ENCODE data around the gene FANK1.

DNA sequence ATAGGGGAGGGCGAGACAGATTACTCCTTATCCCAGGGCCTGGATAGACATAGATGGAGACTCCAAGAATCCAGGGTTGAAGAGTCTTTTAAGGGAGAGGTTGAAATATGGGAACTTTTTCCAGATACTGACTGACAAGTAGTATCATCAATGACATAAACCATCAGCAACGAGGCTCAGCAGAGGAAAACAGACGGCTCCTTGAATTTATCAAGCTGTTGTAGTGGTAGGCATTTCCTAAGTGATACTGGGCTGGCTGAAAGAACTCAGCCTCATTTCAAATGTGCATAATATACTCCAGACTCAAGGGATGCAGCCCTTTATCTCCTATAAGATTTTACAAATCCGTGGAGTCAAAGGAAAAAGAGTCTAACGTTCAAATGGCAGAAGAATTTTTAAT lies 150.5 kb downstream of the FANK1 start:
- TF ChIP-seq ZNF384 (IDR thresholded peaks at IDR 0.05) (no peak), SP1 (IDR thresholded peaks at IDR 0.05) (no peak), L3MBTL2 (conservative IDR thresholded peaks at IDR 0.05) (no peak)
